WTC11 (cell line): ENCODE measurements around the gene HES1. TPM values are rescaled to one million over a fixed set of nuclear protein-coding genes. Genes with fewer than 3 reads are reported as not detected.
A peak's percentile ranks its signal among the peaks of the same experiment; 100 is the strongest.

Experiments used
- CBFB ChIP-seq: sonication (generic); formaldehyde crosslinking; IDR thresholded peaks from 2 replicates; pipeline ENCODE4 v1.8.1; 2022; ENCODE audit warnings: mild to moderate bottlenecking, low read depth, missing genetic modification reagents
- CREB1 ChIP-seq: sonication (generic); formaldehyde crosslinking; IDR thresholded peaks from 2 replicates; pipeline ENCODE4 v1.8.0; 2023; ENCODE audit warnings: mild to moderate bottlenecking, missing genetic modification reagents
- ESRRA ChIP-seq: sonication (generic); formaldehyde crosslinking; IDR thresholded peaks from 2 replicates; pipeline ENCODE4 v1.8.1; 2022; ENCODE audit warnings: mild to moderate bottlenecking, missing genetic modification reagents, borderline replicate concordance
- IRF2 ChIP-seq: sonication (generic); formaldehyde crosslinking; IDR thresholded peaks from 2 replicates; pipeline ENCODE4 v1.8.0; 2022; ENCODE audit warnings: low read depth, missing genetic modification reagents, borderline replicate concordance
- KAT7 ChIP-seq: sonication (generic); formaldehyde crosslinking; IDR thresholded peaks from 2 replicates; pipeline ENCODE4 v1.8.1; 2023; ENCODE audit warnings: missing genetic modification reagents, mild to moderate bottlenecking, borderline replicate concordance
- SOX15 ChIP-seq: fragments of 250-450 bp; sonication (Bioruptor Pico); IDR thresholded peaks from 2 replicates; pipeline ENCODE4 v1.9.0; 2021; ENCODE audit warnings: mild to moderate bottlenecking
- TP53 ChIP-seq: sonication (generic); formaldehyde crosslinking; IDR thresholded peaks from 2 replicates; pipeline ENCODE4 v1.8.1; 2023; ENCODE audit warnings: mild to moderate bottlenecking, missing genetic modification reagents
- total RNA-seq: library from RNA; stranded (reverse); gene quantifications from 3 replicates; pipeline ENCODE4 v1.2.3, GENCODE V29; 2021
- TF ChIP-seq, protein P1 (sequence below): sonication (generic); formaldehyde crosslinking; IDR thresholded peaks from 2 replicates; pipeline ENCODE4 v1.8.1; 2023; ENCODE audit warnings: mild to moderate bottlenecking, missing genetic modification reagents, borderline replicate concordance
- TF ChIP-seq, protein P2 (sequence below): sonication (generic); formaldehyde crosslinking; IDR thresholded peaks from 2 replicates; pipeline ENCODE4 v1.8.1; 2023; ENCODE audit warnings: mild to moderate bottlenecking, missing genetic modification reagents
- TF ChIP-seq, protein P3 (sequence below): sonication (generic); formaldehyde crosslinking; IDR thresholded peaks from 2 replicates; pipeline ENCODE4 v1.8.1; 2023; ENCODE audit warnings: mild to moderate bottlenecking, missing genetic modification reagents, moderate library complexity
- TF ChIP-seq, protein P4 (sequence below): sonication (generic); formaldehyde crosslinking; IDR thresholded peaks from 2 replicates; pipeline ENCODE4 v1.8.0; 2022; ENCODE audit warnings: missing genetic modification reagents
- TF ChIP-seq, protein P5 (sequence below): fragments of 250-450 bp; sonication (Bioruptor Pico); IDR thresholded peaks from 2 replicates; pipeline ENCODE4 v1.9.0; 2021; ENCODE audit warnings: mild to moderate bottlenecking, borderline replicate concordance
- TF ChIP-seq, protein P6 (sequence below): fragments of 250-450 bp; sonication (Bioruptor Pico); IDR thresholded peaks from 2 replicates; pipeline ENCODE4 v1.9.0; 2021; ENCODE audit warnings: mild to moderate bottlenecking
- TF ChIP-seq, protein P7 (sequence below): sonication (generic); formaldehyde crosslinking; IDR thresholded peaks from 2 replicates; pipeline ENCODE4 v1.8.1; 2022; ENCODE audit warnings: mild to moderate bottlenecking, moderate library complexity, missing genetic modification reagents
- TF ChIP-seq, protein P8 (sequence below): fragments of 250-450 bp; sonication (Bioruptor Pico); conservative IDR thresholded peaks from 2 replicates; pipeline ENCODE4 v1.9.0; 2021; ENCODE audit warnings: mild to moderate bottlenecking
- TF ChIP-seq, protein P9 (sequence below): fragments of 250-450 bp; sonication (Bioruptor Pico); IDR thresholded peaks from 2 replicates; pipeline ENCODE4 v1.9.0; 2021; ENCODE audit warnings: mild to moderate bottlenecking

The HES1 gene
- total RNA-seq, 1 experiment from 2014 or later = 28.4 TPM

DNA sequence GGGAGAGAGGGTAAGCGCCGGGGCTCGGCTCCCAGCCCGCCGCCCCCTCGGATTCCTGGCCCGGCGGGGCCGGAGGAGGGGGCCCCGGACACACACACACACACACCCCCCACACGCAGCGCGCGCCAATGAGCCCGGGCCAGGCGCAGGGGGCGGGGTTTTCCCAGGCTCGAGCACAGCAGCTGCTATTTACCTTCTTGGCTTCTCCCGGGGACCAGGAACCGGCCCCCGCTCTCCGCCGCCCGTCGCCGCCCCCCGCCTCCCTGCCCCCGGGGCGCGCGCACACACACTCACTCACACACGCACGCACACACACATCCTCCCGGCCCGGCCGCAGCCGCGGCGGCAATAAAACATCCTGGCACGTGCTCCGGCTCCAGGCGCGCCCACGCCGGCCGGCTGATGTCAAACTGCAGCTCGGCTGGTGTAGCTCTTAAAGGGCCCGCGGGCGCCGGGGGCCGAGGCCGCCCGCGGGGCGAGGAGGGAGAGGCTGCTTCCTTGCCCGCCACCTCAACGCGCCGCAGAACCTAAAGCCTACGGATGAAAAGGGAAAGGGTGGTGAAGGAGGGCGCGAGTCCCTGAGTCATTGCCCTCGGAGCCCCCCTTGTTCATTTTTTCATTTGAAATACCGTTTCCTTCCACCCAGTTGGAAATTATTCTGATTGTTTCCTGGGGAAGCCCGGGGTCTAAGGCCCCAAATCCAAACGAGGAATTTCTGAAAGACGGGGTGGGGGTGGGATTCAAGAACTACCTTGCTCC, 1.0 kb upstream of the HES1 start (continued):
- TF ChIP-seq, protein P1, sequence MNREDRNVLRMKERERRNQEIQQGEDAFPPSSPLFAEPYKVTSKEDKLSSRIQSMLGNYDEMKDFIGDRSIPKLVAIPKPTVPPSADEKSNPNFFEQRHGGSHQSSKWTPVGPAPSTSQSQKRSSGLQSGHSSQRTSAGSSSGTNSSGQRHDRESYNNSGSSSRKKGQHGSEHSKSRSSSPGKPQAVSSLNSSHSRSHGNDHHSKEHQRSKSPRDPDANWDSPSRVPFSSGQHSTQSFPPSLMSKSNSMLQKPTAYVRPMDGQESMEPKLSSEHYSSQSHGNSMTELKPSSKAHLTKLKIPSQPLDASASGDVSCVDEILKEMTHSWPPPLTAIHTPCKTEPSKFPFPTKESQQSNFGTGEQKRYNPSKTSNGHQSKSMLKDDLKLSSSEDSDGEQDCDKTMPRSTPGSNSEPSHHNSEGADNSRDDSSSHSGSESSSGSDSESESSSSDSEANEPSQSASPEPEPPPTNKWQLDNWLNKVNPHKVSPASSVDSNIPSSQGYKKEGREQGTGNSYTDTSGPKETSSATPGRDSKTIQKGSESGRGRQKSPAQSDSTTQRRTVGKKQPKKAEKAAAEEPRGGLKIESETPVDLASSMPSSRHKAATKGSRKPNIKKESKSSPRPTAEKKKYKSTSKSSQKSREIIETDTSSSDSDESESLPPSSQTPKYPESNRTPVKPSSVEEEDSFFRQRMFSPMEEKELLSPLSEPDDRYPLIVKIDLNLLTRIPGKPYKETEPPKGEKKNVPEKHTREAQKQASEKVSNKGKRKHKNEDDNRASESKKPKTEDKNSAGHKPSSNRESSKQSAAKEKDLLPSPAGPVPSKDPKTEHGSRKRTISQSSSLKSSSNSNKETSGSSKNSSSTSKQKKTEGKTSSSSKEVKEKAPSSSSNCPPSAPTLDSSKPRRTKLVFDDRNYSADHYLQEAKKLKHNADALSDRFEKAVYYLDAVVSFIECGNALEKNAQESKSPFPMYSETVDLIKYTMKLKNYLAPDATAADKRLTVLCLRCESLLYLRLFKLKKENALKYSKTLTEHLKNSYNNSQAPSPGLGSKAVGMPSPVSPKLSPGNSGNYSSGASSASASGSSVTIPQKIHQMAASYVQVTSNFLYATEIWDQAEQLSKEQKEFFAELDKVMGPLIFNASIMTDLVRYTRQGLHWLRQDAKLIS = 0 out of 2 replicates have a peak, but pooled peaks have one; percentile 69
- TF ChIP-seq, protein P2, sequence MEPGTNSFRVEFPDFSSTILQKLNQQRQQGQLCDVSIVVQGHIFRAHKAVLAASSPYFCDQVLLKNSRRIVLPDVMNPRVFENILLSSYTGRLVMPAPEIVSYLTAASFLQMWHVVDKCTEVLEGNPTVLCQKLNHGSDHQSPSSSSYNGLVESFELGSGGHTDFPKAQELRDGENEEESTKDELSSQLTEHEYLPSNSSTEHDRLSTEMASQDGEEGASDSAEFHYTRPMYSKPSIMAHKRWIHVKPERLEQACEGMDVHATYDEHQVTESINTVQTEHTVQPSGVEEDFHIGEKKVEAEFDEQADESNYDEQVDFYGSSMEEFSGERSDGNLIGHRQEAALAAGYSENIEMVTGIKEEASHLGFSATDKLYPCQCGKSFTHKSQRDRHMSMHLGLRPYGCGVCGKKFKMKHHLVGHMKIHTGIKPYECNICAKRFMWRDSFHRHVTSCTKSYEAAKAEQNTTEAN = peak; percentile 98
- TF ChIP-seq TP53 (CRISPR knock-in tag) (peak; percentile 71; the same call in 1 of the 2 replicates), CBFB (CRISPR knock-in tag) (no peak), ESRRA (CRISPR knock-in tag) (no peak), CREB1 (CRISPR knock-in tag) (no peak), SOX15 (CRISPR knock-in tag) (no peak), KAT7 (CRISPR knock-in tag) (no peak), IRF2 (CRISPR knock-in tag) (no peak)
- TF ChIP-seq, protein P3, sequence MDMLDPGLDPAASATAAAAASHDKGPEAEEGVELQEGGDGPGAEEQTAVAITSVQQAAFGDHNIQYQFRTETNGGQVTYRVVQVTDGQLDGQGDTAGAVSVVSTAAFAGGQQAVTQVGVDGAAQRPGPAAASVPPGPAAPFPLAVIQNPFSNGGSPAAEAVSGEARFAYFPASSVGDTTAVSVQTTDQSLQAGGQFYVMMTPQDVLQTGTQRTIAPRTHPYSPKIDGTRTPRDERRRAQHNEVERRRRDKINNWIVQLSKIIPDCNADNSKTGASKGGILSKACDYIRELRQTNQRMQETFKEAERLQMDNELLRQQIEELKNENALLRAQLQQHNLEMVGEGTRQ (CRISPR knock-in tag) = peak; percentile 65
- TF ChIP-seq, protein P4, sequence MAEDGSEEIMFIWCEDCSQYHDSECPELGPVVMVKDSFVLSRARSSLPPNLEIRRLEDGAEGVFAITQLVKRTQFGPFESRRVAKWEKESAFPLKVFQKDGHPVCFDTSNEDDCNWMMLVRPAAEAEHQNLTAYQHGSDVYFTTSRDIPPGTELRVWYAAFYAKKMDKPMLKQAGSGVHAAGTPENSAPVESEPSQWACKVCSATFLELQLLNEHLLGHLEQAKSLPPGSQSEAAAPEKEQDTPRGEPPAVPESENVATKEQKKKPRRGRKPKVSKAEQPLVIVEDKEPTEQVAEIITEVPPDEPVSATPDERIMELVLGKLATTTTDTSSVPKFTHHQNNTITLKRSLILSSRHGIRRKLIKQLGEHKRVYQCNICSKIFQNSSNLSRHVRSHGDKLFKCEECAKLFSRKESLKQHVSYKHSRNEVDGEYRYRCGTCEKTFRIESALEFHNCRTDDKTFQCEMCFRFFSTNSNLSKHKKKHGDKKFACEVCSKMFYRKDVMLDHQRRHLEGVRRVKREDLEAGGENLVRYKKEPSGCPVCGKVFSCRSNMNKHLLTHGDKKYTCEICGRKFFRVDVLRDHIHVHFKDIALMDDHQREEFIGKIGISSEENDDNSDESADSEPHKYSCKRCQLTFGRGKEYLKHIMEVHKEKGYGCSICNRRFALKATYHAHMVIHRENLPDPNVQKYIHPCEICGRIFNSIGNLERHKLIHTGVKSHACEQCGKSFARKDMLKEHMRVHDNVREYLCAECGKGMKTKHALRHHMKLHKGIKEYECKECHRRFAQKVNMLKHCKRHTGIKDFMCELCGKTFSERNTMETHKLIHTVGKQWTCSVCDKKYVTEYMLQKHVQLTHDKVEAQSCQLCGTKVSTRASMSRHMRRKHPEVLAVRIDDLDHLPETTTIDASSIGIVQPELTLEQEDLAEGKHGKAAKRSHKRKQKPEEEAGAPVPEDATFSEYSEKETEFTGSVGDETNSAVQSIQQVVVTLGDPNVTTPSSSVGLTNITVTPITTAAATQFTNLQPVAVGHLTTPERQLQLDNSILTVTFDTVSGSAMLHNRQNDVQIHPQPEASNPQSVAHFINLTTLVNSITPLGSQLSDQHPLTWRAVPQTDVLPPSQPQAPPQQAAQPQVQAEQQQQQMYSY (CRISPR knock-in tag) = no peak
- TF ChIP-seq, protein P5, sequence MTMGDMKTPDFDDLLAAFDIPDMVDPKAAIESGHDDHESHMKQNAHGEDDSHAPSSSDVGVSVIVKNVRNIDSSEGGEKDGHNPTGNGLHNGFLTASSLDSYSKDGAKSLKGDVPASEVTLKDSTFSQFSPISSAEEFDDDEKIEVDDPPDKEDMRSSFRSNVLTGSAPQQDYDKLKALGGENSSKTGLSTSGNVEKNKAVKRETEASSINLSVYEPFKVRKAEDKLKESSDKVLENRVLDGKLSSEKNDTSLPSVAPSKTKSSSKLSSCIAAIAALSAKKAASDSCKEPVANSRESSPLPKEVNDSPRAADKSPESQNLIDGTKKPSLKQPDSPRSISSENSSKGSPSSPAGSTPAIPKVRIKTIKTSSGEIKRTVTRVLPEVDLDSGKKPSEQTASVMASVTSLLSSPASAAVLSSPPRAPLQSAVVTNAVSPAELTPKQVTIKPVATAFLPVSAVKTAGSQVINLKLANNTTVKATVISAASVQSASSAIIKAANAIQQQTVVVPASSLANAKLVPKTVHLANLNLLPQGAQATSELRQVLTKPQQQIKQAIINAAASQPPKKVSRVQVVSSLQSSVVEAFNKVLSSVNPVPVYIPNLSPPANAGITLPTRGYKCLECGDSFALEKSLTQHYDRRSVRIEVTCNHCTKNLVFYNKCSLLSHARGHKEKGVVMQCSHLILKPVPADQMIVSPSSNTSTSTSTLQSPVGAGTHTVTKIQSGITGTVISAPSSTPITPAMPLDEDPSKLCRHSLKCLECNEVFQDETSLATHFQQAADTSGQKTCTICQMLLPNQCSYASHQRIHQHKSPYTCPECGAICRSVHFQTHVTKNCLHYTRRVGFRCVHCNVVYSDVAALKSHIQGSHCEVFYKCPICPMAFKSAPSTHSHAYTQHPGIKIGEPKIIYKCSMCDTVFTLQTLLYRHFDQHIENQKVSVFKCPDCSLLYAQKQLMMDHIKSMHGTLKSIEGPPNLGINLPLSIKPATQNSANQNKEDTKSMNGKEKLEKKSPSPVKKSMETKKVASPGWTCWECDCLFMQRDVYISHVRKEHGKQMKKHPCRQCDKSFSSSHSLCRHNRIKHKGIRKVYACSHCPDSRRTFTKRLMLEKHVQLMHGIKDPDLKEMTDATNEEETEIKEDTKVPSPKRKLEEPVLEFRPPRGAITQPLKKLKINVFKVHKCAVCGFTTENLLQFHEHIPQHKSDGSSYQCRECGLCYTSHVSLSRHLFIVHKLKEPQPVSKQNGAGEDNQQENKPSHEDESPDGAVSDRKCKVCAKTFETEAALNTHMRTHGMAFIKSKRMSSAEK (CRISPR knock-in tag) = no peak
- TF ChIP-seq, protein P6, sequence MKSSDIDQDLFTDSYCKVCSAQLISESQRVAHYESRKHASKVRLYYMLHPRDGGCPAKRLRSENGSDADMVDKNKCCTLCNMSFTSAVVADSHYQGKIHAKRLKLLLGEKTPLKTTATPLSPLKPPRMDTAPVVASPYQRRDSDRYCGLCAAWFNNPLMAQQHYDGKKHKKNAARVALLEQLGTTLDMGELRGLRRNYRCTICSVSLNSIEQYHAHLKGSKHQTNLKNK (CRISPR knock-in tag) = no peak
- TF ChIP-seq, protein P7, sequence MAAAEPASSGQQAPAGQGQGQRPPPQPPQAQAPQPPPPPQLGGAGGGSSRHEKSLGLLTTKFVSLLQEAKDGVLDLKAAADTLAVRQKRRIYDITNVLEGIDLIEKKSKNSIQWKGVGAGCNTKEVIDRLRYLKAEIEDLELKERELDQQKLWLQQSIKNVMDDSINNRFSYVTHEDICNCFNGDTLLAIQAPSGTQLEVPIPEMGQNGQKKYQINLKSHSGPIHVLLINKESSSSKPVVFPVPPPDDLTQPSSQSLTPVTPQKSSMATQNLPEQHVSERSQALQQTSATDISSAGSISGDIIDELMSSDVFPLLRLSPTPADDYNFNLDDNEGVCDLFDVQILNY = peak; percentile 86
- TF ChIP-seq, protein P8, sequence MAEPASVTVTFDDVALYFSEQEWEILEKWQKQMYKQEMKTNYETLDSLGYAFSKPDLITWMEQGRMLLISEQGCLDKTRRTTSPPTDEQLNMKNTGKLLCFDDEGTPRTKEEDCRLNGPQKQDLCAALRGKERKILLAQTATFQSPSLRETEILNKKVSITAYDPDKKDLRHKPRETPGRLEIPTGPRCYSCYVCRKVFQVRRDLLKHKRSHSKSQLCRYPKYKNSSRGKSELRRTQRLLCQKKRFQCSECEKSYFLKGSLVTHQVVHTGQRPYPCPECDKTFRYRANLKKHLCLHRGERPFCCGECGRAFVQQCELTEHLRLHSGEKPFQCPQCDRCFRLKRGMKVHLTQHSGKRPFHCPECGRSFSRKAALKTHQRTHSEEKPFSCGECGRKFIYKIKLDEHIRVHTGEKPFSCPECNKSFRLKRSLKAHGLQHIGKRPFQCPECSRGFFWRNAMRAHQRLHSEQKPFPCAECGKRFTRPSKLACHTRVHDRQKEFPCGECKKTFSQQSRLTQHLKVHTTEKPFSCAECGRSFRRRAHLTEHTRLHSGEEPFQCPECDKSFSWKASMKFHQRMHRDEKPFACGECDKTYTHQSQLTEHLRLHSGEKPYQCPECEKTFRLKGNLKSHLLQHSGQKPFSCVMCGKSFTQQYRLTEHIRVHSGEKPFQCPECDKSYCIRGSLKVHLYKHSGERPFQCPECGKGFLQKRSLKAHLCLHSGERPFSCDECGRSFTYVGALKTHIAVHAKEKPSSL (CRISPR knock-in tag) = no peak
- TF ChIP-seq, protein P9, sequence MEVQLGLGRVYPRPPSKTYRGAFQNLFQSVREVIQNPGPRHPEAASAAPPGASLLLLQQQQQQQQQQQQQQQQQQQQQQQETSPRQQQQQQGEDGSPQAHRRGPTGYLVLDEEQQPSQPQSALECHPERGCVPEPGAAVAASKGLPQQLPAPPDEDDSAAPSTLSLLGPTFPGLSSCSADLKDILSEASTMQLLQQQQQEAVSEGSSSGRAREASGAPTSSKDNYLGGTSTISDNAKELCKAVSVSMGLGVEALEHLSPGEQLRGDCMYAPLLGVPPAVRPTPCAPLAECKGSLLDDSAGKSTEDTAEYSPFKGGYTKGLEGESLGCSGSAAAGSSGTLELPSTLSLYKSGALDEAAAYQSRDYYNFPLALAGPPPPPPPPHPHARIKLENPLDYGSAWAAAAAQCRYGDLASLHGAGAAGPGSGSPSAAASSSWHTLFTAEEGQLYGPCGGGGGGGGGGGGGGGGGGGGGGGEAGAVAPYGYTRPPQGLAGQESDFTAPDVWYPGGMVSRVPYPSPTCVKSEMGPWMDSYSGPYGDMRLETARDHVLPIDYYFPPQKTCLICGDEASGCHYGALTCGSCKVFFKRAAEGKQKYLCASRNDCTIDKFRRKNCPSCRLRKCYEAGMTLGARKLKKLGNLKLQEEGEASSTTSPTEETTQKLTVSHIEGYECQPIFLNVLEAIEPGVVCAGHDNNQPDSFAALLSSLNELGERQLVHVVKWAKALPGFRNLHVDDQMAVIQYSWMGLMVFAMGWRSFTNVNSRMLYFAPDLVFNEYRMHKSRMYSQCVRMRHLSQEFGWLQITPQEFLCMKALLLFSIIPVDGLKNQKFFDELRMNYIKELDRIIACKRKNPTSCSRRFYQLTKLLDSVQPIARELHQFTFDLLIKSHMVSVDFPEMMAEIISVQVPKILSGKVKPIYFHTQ (CRISPR knock-in tag) = no peak
